ENCODE data around the gene KANSL1L.
"Not testable (repeated sequence)": the region's sequence is repeated elsewhere in the genome, so short reads cannot be mapped to it uniquely, and the experiment has no call there.

KANSL1L gene

DNA sequence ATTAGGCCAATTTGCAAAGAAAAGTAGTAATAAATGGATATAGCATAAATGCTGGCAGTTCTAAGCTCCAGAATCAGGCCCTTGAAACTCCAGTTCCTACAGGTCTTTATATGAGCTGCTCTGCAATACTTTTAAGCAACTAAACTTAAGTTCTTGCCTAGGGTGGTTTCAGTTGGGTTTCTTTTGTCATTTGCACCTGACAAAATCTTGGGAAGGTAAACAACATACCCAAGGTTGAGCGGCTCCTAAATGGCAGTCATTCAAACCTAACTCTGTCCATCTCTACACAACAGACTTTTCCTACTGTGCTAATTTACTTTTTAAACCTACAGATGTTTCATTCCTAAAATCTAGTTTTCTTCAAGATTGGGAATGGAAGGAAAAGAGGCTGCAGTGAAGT lies 9.3 kb upstream of the KANSL1L start:
- no peaks in the 10 kb centered on the region for H3K36me3 ChIP-seq
- no peak overlapping the region for H3K4me3 ChIP-seq (ENCODE audit: low read depth in 1 of 2, low read length in 1 of 2)
- no peak overlapping the region for H3K27ac ChIP-seq
- H3K27me3 ChIP-seq, result no peaks in the 10 kb centered on the region
- H3K9me3 ChIP-seq, result no peaks in the 10 kb centered on the region
- TF ChIP-seq, protein P1, sequence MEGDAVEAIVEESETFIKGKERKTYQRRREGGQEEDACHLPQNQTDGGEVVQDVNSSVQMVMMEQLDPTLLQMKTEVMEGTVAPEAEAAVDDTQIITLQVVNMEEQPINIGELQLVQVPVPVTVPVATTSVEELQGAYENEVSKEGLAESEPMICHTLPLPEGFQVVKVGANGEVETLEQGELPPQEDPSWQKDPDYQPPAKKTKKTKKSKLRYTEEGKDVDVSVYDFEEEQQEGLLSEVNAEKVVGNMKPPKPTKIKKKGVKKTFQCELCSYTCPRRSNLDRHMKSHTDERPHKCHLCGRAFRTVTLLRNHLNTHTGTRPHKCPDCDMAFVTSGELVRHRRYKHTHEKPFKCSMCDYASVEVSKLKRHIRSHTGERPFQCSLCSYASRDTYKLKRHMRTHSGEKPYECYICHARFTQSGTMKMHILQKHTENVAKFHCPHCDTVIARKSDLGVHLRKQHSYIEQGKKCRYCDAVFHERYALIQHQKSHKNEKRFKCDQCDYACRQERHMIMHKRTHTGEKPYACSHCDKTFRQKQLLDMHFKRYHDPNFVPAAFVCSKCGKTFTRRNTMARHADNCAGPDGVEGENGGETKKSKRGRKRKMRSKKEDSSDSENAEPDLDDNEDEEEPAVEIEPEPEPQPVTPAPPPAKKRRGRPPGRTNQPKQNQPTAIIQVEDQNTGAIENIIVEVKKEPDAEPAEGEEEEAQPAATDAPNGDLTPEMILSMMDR (IDR thresholded peaks at IDR 0.05), result no peak
- no peaks in the 10 kb centered on the region for H3K4me1 ChIP-seq (ENCODE audit: control insufficient read depth in 1 of 2, insufficient read depth in 1 of 2, low read depth in 1 of 2, low read length in 1 of 2)

DNA sequence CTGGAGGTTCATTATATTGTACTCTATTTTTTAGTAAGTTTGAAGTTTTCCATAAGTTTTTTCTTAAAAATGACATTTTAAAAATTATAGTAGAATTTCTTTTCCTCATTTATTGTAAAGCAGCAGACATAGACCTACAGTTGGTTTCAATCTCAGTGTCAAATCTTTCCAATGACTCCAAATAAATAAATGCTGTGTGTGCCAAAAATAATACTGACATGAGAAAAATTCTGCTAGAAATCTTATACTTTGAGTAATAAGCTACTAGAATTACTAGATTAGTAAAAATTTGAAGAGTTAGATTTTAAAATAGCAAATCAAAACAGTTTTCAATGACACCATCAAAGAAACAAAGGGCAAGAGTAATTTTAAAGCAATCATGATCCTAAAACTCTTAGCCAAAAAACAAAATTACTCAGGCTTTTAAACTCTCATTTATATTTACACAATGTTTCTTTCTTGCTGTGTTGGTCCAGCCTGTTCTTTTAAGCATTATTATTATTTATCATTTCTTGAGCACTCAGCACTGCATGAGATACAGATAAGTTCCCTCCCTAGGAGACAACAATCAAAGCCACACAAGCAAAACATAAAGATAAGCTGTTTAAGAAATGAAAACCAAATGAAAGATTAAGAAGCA lies 8.3 kb upstream of the KANSL1L start:
- Histone ChIP-seq H3K4me1 (ENCODE audit: control insufficient read depth in 1 of 2, insufficient read depth in 1 of 2, low read depth in 1 of 2, low read length in 1 of 2) (no peaks in the 10 kb centered on the region), H3K27me3 (no peaks in the 10 kb centered on the region), H3K27ac (no peak overlapping the region), H3K4me3 (ENCODE audit: low read depth in 1 of 2, low read length in 1 of 2) (no peak overlapping the region), H3K36me3 (no peaks in the 10 kb centered on the region), H3K9me3 (no peaks in the 10 kb centered on the region)
- TF ChIP-seq, protein P1 (IDR thresholded peaks at IDR 0.05), result no peak

DNA sequence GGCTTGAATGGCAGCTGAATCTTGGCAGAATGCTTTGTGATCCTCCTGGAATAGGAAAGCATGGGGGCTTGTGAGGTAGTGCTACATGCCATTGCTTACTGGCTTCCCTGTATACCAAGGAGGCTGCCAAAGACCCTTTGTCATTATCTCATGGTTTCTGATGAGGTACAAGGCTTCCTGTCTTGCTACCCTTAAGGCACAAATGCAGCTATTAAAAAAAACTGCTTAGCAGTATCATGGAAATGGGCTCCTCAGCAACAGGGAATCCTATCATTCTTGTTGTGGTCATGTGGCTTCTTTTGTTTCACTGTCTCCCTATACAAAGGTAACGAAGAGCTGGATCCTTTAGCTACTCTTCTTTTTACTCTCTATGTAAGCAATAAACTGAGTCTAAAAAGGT lies 6.6 kb upstream of the KANSL1L start:
- Histone ChIP-seq H3K36me3 (no peaks in the 10 kb centered on the region), H3K4me3 (ENCODE audit: low read depth in 1 of 2, low read length in 1 of 2) (no peak overlapping the region), H3K27ac (no peak overlapping the region), H3K27me3 (peaks cover 2% of the 10 kb centered on the region), H3K4me1 (ENCODE audit: control insufficient read depth in 1 of 2, insufficient read depth in 1 of 2, low read depth in 1 of 2, low read length in 1 of 2) (no peaks in the 10 kb centered on the region), H3K9me3 (no peaks in the 10 kb centered on the region)
- TF ChIP-seq, protein P1 (IDR thresholded peaks at IDR 0.05), result no peak

DNA sequence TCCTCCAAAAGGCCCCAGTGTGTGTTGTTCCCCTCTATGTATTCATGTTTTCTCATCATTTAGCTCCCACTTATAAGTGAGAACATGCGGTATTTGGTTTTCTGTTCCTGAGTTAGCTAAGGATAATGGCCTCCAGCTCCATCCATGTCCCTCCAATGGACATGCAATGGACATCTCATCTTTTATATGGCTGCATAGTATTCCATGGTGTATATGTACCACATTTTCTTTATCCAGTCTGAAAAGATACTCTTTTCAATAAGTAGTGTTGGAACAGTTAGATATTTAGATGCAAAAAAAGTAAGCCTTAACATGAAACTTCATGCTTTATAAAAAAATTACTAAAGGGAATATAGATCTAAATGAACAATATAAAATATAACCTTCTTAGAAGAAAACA lies 5.9 kb upstream of the KANSL1L start:
- not testable (repeated sequence) for H3K27me3 ChIP-seq; H3K4me3 ChIP-seq (ENCODE audit: low read depth in 1 of 2, low read length in 1 of 2); H3K27ac ChIP-seq; H3K9me3 ChIP-seq; H3K36me3 ChIP-seq; H3K4me1 ChIP-seq (ENCODE audit: control insufficient read depth in 1 of 2, insufficient read depth in 1 of 2, low read depth in 1 of 2, low read length in 1 of 2)

DNA sequence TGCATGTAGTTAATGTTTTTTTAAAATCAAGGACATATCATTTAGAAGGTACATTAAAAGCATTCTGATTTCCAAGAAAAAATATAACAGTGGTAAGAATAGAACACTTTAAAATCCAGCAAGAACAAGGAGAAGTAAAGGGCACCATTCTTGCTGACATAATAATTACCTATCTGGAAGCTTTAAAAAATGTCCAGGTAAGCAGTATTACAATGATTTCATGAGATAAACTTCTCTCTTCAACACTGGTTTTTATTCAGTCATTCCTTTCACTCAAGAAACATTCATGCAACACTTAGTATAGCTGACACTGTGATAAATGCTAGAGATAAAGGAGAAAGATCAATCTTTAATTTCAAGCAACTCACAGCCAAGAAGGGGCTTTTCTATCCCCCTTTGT lies 2.9 kb upstream of the KANSL1L start:
- H3K27ac ChIP-seq, result no peak overlapping the region
- peaks cover 19 to 23% of the 10 kb centered on the region in 2 experiments for H3K4me1 ChIP-seq (ENCODE audit: control insufficient read depth in 1 of 2, insufficient read depth in 1 of 2, low read depth in 1 of 2, low read length in 1 of 2)
- no peaks in the 10 kb centered on the region for H3K36me3 ChIP-seq

DNA sequence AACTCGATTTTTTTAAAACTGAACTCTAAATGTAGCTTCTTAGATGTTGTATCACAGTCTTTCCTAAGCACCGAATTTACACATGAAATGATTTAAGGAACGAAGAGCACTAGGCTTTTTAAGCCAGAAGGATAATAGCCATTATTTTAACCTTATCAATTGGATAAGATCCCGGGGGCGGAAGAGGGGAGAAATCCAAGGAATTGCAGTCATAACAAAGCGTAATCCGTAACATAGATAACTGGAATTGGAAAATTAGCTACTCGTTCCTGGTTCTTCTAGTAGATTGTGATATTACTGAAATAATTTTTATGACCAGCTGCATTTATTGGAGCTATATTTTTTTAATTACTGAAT lies 988 bp upstream of the KANSL1L start:
- Histone ChIP-seq H3K27ac (peak overlapping the region; percentile 99), H3K36me3 (no peaks in the 10 kb centered on the region), H3K9me3 (no peaks in the 10 kb centered on the region), H3K4me1 (ENCODE audit: control insufficient read depth in 1 of 2, insufficient read depth in 1 of 2, low read depth in 1 of 2, low read length in 1 of 2) (peaks cover 26 to 27% of the 10 kb centered on the region in 2 experiments), H3K27me3 (peaks cover 14% of the 10 kb centered on the region), H3K4me3 (ENCODE audit: low read depth in 1 of 2, low read length in 1 of 2) (peak overlapping the region; percentile 60 to 95)
- TF ChIP-seq, protein P1 (IDR thresholded peaks at IDR 0.05), result no peak

More for the DNA sequence above, 2.9 kb upstream of the KANSL1L start:
- TF ChIP-seq, protein P1 (IDR thresholded peaks at IDR 0.05), result no peak
- no peaks in the 10 kb centered on the region for H3K9me3 ChIP-seq
- H3K4me3 ChIP-seq (ENCODE audit: low read depth in 1 of 2, low read length in 1 of 2), result no peak overlapping the region
- H3K27me3 ChIP-seq, result peaks cover 14% of the 10 kb centered on the region

All from neutrophil (primary cell).